OCI-LY3 (cell line): Measurements from ENCODE around the gene GIMAP7.

Experiments
- CTCF ChIP-seq: fragments of 200-600, 300-600 bp; sonication (generic); IDR thresholded peaks from 2 replicates; pipeline ENCODE4 v1.5.1; 2014; ENCODE audit warnings: antibody characterized with exemption, low read length, low read depth
- EZH2phosphoT487 ChIP-seq: fragments of 200-600 bp; shearing (Covaris generic); IDR thresholded peaks from 2 replicates; pipeline ENCODE4 v1.6.1; 2018; ENCODE audit warnings: antibody characterized with exemption, mixed run types, low read depth

- TF ChIP-seq CTCF (no peak), EZH2phosphoT487 (no peak)
Measured at GRCh38 chr7:150502519-150502918, 12.2 kb upstream of the GIMAP7 start.
